Kidney epithelial cell (primary cell): ENCODE measurements around the gene NDUFB3. TPM values are rescaled to one million over a fixed set of nuclear protein-coding genes. Genes with fewer than 3 reads are reported as not detected.
A peak's percentile ranks its signal among the peaks of the same experiment; 100 is the strongest.
"Not testable (repeated sequence)": the region's sequence is repeated elsewhere in the genome, so short reads cannot be mapped to it uniquely, and the experiment has no call there.

Source experiments
- DNase-seq: peaks from one replicate; pipeline ENCODE4 v3.0.0-alpha.2; 2010; ENCODE audit warnings: low read depth
- H3K27me3 ChIP-seq: 2 replicates; pipeline ENCODE4 v1.6.0; 2011; ENCODE audit warnings: low read length; ENCODE audit not compliant: control insufficient read depth, insufficient read depth
- H3K36me3 ChIP-seq: 2 replicates; pipeline ENCODE4 v1.5.1; 2011; ENCODE audit warnings: low read length; ENCODE audit not compliant: control insufficient read depth, insufficient read depth
- H3K4me3 ChIP-seq: 2 replicates; pipeline ENCODE4 v1.5.1; 2011; ENCODE audit warnings: low read depth, mild to moderate bottlenecking, control low read depth, low read length
- CTCF ChIP-seq: IDR thresholded peaks from 2 replicates; pipeline ENCODE4 v1.5.1; 2011; ENCODE audit warnings: mild to moderate bottlenecking, moderate library complexity, low read length, control low read depth, inconsistent platforms; ENCODE audit not compliant: insufficient read depth, poor library complexity, severe bottlenecking
- total RNA-seq: library from RNA; depleted of rRNA; stranded (reverse); fragments of >200 nt; gene quantifications from 2 replicates; pipeline ENCODE4 v1.2.3, GENCODE V29; 2015

NDUFB3 gene
- total RNA-seq, 1 donor from 2014 or later, result 59.0 TPM

GRCh38 chr2:201059961-201060755, 11.6 kb upstream of the NDUFB3 start:
- TF ChIP-seq CTCF, result no peak
- Histone ChIP-seq H3K36me3 (no peaks in the 10 kb centered on the region), H3K4me3 (no peak overlapping the region), H3K27me3 (no peaks in the 10 kb centered on the region)
- DNase-seq, result no peak

GRCh38 chr2:201063516-201063915, 8.3 kb upstream of the NDUFB3 start:
- not testable (repeated sequence) for DNase-seq, H3K36me3 ChIP-seq, H3K4me3 ChIP-seq, H3K27me3 ChIP-seq

GRCh38 chr2:201064797-201065329, 6.9 kb upstream of the NDUFB3 start:
- no peak overlapping the region for H3K4me3 ChIP-seq
- no peak for DNase-seq

GRCh38 chr2:201070948-201071478, 788 bp upstream of the NDUFB3 start:
- no peak for TF ChIP-seq CTCF
- Histone ChIP-seq H3K4me3 (peak overlapping the region; percentile 83), H3K27me3 (no peaks in the 10 kb centered on the region), H3K36me3 (no peaks in the 10 kb centered on the region)
- no peak for DNase-seq

More at GRCh38 chr2:201064797-201065329, 6.9 kb upstream of the NDUFB3 start:
- no peaks in the 10 kb centered on the region for H3K27me3 ChIP-seq
- H3K36me3 ChIP-seq, result no peaks in the 10 kb centered on the region
- TF ChIP-seq CTCF, result no peak

- DNase-seq, result no peak
- H3K36me3 ChIP-seq, result no peaks in the 10 kb centered on the region
- no peaks in the 10 kb centered on the region for H3K27me3 ChIP-seq
- no peak for TF ChIP-seq CTCF
- H3K4me3 ChIP-seq, result peak overlapping the region; percentile 83
Measured at GRCh38 chr2:201072201-201072530, 365 bp downstream of the NDUFB3 start.

- no peak for TF ChIP-seq CTCF
- Histone ChIP-seq H3K4me3 (no peak overlapping the region), H3K36me3 (no peaks in the 10 kb centered on the region), H3K27me3 (no peaks in the 10 kb centered on the region)
- no peak for DNase-seq
Measured at GRCh38 chr2:201073071-201073470, 1.3 kb downstream of the NDUFB3 start.
